CD4-positive, alpha-beta T cell treated with Interleukin-10 for 1 hour (primary cell): ENCODE results near the gene IER3.

Source experiments
- DNase-seq: peaks from one replicate; pipeline ENCODE4 v3.0.0-alpha.2; 2020

IER3 gene, protein sequence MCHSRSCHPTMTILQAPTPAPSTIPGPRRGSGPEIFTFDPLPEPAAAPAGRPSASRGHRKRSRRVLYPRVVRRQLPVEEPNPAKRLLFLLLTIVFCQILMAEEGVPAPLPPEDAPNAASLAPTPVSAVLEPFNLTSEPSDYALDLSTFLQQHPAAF

GRCh38 chr6:30744054-30744805, at the start of gene IER3:
Gene IER3, minus strand, starts transcription at chr6:30744547. Its CDS starts 29 bp downstream, at chr6:30744518.
- peak; percentile 87 for DNase-seq

DNA sequence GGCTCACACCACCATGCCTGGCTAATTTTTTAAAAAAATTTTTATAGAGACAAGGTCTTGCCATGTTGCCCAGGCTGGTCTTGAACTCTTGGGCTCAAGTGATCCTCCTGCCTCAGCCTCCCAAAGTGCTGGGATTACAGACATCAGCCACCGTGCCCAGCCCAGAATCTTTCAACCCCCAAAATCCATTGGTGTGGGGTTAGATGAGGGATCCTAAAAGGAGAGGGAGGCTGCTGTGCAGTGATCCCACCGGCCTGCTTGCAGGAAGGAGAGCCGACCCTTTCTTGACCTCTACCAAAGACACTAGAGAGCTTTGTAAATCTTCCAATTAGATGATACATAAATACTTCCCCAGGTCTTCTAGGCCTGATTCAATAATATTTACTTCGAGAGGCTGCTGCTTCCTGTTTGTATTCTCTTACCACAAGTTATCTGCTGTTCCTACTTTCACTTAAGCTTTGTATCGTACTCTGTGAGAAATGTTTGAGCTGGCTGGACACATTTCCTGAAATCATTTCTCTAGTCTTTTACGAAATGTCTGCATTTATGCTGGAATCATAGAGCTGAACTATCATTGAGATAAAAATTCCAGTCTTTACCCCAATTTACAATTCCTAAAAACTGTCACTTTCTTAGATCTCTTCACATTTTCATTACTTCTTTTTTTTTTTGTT, 49.3 kb upstream of the IER3 start:
- DNase-seq, result peak; percentile 53

DNA sequence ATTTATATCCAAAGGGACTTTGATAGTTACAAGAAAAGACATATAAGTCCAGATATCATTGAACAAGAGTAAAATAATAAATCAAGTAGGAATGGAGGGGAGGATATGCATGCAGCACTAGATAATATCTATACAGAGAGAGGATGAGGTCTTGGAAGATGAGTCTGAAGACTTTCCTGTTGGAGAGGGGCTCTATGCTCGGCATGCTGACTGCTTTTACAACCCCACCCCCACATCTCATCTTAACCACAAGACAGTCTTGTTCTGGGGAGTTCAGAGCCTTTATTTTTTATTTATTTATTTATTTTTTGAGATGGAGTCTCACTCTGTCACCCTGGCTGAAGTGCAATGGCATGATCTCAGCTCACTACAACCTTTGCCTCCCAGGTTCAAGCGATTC, 48.4 kb upstream of the IER3 start:
- no peak for DNase-seq

- DNase-seq, result no peak
Observed at GRCh38 chr6:30790724-30791383, 46.5 kb upstream of the IER3 start.

DNA sequence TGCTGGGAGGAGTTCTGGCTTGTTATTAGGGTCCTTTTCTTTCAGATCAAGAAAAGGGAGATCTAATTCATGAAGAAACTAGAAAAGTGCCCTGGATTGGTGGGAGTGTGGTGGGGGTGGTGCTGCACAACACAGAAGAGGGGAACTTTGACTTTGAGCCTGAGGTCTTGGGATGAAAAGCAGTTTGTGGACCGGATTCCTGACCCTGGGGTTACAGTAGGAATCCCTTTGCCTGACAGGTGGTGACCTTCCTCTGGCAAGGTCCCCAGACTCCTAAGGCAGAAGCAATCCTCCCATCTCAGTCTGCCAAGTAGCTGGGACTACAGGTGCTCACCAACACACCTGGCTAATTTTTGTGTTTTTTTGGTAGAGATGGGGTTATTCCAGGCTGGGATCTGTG, 45.3 kb upstream of the IER3 start:
- DNase-seq, result no peak

GRCh38 chr6:30787954-30788353, 43.6 kb upstream of the IER3 start:
- DNase-seq, result no peak

DNA sequence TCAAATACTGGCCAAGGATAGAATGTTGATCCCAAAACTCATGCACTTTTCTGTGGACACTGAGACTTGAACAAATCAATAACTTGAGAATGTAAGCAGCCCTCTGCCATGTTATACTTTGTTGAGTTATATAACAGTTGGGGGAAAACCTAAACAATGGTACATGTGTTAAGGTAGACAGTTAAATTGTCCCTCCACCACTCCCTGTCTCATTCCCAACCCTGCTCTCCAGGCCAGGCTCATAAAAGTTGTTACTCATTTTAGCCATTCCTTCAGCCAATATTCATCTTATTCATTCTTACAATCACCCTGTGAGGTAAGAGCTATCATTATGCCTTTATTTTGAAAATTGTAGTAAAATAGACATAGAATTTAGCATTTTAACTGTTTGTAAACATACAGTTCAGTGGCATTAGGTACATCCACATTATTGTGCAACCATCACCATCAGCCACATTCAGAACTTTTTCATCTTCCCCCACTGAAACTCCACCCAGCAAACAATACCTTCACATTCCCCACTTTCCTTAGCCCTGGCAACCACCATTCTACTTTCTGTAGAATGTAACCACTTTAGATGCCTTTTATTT, 38.2 kb upstream of the IER3 start:
- no peak for DNase-seq

DNA sequence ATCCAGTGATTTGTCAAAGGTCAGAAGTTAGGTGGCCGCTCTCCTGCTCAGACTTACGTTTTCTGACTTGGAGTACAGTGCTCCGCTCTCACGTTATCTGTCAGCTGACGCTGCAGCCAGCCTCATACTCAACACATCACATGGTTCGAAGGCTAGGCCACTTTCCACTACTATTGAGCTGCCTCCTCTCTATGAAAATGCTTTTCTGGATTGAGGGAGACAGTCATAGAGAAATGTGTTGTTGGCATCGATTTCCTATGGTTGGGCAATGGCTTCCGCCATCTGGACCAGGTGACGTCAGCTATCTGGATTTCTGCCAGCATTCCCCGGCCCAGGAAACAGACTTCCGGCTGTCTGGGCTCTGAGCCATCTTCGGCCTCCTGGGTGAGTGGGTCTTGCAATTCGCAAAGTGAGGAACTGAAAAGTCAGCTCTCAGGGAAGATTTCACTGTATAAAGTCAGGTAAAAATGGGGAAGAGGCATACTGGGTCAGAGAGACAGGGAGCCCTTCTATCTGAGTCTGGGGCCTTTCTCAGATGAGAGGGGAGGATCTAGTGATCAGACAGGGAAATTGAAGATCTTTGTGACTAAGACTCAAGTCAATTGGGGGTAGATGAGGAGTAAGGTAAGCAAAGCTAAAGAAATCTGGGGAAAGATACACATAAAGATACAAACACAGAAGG, 37.5 kb upstream of the IER3 start:
- peak; percentile 45 for DNase-seq

- no peak for DNase-seq
Observed at GRCh38 chr6:30781395-30781742, 37.0 kb upstream of the IER3 start.

DNA sequence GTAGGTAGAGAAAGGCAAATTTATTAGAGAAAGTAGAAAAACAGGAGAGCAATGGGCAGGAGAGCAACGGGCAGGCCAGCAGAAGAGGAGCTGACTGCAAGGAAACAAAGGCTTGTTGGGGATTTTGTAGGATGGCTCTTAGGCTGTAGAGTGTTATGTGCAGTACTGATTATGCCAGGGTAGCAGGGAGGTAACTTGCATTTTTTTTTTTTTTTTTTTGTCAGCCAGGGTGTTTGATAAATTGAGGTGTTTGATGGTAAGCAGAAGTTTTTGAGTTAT, 36.2 kb upstream of the IER3 start:
- DNase-seq, result no peak

DNA sequence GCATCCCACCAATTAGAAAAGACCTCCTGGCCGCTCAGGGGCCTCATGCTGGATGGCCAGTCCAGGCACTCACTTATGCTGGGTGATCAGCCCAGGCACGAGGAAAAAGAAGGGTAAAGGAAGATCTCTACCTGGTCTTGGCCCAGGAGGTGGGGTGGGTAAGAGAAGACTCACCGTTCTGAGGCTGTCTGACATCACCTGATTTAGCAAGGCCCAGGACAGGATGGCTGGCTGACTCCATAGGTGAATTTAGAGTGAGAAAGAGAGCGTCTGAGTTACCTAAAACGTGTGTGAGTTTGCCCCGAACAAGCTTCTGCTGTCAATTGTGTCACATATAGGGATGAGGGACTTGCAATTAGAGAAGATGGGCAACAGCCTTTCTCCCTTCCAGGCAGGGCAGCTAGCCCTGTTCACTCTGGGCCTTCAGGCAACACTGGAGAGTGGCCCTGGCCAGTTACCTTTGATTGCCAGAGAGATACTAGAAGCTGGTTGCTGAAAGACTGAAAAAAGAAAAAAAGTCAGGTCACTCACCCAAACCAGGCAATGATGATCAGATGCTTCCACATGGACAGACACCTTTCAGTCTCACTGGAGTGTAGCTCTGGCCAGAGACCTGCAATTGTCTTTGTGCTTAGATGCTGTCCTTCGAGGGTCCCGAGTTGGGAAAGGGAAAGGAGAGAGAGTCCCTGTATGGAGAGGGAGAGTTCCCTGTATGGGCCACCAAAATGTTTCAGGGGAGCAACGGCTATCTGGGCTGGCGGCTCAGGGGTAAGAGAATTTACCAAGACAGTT, 35.7 kb upstream of the IER3 start:
- no peak for DNase-seq

DNA sequence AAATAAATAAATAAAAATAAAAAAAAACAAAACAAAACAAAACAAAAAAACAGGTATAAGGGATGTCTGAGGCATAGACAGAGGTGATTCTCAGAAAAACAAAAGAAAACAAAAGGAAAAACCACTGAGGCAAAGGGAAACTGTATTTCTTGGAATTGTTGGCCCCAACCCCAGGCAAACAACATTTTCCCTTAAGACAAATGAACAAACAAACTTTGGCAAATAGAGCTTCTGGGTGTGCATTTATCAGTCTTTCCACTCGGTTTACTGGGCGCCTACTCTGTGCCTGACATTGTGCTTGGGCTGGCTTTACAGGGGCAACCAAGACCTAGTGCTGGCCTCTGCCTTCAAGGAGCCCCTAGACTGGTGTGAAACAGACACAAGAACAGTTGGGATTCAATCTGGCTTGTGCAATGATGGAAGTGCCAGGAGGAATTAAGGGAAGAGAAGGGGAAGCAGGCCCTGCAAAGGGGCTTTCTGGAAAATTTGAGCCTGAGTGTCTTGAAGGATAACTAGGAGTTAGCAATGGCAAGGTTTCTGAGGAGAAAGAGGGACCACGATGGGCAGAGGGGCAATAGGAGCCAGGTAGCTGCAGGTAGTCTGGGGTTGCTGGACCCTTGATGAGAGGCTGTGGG, 33.8 kb upstream of the IER3 start:
- DNase-seq, result no peak

DNA sequence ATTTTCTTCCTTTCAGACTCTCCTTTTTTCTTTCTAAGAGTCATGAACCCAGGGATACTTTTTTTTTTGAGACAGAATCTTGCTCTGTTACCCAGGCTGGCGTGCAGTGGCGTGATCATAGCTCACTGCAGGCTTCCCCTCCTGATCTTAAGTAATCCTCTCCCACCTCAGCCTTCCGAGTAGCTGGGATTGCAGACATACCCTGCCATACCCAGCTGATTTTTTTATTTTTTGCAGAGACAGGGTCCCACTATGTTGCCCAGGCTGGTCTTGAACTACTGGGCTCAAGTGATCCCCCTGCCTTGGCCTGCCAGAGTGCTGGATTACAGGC, 32.8 kb upstream of the IER3 start:
- no peak for DNase-seq

DNA sequence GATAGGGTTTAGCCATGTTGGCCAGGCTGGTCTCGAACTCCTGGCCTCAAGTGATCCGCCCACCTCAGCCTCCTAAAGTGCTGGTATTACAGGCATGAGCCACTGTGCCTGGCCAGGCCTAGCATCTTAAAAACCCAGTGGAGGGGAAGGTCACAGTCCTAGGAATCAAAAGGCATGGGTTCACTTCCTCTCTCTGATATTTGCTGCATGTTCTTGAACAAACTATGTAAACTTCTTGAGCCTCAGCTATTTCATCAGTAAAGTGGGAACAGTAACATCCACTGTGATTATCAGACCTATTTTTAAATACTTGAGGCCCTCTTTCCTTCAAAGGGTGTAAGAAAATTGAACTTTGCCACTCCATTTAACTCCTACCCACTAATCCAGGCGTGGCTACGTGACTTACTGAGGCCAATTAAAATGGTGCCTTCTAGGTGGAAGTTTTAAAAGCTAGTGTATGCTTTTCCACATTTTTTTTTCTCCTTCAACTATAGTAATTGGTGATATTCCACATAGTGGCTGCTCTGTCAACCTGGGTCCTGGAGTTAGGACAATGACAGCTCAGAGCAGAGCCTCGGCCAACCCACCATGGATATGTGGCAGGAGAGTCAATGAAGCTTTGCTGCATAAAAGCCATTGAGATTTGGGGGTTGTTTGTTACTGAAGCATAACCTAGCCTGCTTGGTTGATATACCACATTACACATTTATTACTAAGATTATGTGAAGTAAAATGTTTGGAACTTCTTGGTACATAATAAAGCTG, 32.2 kb upstream of the IER3 start:
- DNase-seq, result no peak

DNA sequence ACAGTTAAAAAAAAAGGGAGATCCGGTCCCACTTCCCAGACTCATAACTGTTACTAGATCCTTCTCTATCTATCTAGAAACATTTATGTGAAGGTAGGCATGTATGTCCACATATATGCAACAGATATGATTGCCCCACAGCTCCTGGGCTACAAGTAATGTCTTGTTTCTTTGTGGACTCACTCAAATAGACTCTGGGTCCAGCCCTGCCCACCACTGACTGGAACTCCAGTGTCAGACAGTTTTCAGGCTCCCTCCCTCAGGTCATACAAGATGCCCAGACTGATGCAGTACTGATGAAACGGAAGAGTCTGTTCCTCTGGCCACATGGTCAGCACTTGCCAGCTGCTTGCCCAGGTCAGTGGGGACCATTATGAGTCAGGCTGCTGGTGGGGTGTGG, 30.8 kb upstream of the IER3 start:
- DNase-seq, result no peak

- no peak for DNase-seq
Observed at GRCh38 chr6:30774701-30775100, 30.4 kb upstream of the IER3 start.

GRCh38 chr6:30770592-30770991, 26.2 kb upstream of the IER3 start:
- no peak for DNase-seq

- no peak for DNase-seq
Observed at GRCh38 chr6:30769853-30770524, 25.6 kb upstream of the IER3 start.

DNA sequence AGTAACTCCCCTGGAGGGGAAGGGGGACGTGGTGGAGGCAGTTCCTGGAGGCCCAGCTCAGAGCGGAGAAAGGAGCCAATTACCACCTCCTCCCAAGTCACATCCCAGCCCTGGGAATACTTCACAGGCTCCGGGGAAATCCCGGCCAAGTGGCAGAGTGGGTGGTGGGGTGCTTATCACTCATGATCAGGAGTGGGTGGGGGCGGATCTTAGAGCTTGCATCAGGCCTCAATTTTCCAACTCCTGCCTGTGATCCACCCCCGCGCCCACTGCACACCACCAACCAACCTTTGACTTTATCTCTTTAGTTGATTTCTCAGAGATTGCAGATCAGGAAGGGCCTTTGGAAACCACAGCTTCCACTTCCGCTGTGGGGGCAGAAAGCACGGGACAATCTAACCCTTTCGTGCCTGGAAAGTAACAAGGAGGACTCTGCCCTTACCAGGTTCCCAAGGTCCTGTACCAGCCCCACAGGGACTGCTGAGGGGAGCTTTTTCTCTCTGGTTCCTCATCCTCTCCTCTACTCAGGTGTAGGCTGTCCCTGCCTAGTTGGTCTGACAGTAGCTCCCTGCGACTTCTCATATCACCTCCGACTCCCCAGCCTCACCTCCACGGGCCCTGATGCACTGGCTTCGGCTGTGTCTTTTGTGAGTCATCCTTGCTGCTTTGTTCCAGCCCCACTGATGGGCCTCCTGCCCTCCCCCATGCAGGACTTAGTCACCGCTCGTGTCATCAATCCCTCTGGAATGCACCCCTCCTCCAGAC, 24.9 kb upstream of the IER3 start:
- peak; percentile 39 for DNase-seq

DNA sequence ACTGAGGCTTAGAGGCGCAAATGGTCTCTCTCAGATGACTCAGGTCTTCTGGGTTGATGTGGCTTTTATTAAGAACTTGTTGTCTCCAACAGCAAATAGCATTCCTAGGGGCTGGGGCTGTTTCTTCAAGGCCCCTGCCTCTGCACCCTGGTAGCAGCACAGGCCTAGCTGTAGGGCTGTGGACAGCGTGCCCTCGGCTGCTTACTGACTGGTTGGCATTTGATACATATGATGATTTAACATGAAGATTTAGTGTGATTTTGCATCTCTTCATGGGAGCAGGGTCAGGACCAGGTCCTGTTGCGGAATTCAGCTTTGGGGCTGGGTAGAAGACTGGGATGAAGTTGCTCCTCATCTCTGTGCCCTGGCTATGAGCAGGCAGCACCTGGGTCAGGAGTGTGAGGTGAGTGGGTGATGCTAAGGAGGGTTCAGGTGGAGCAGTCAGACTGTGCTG, 24.3 kb upstream of the IER3 start:
- no peak for DNase-seq
